VCaP (cell line): Measurements from ENCODE around the gene TMED1.

Source experiments
- H3K27ac ChIP-seq: fragments of 450-650 bp; 2 replicates; pipeline ENCODE4 v1.5.1; 2017
- CTCF ChIP-seq: fragments of 450-650 bp; conservative IDR thresholded peaks from 2 replicates; pipeline ENCODE4 v1.5.1; 2017; ENCODE audit warnings: mild to moderate bottlenecking, moderate library complexity

The TMED1 gene

GRCh38 chr19:10809651-10810285, 26.2 kb downstream of the TMED1 start:
- TF ChIP-seq CTCF = no peak
- no peak overlapping the region for H3K27ac ChIP-seq

GRCh38 chr19:10808937-10809649, 26.9 kb downstream of the TMED1 start:
- no peak overlapping the region for H3K27ac ChIP-seq
- no peak for TF ChIP-seq CTCF

- no peak overlapping the region for H3K27ac ChIP-seq
- no peak for TF ChIP-seq CTCF
Observed at GRCh38 chr19:10805758-10806247, 30.2 kb downstream of the TMED1 start.

GRCh38 chr19:10805065-10805757, 30.8 kb downstream of the TMED1 start:
- no peak overlapping the region for H3K27ac ChIP-seq
- TF ChIP-seq CTCF = no peak

GRCh38 chr19:10803252-10803651, 32.8 kb downstream of the TMED1 start:
- no peak for TF ChIP-seq CTCF
- no peak overlapping the region for H3K27ac ChIP-seq

GRCh38 chr19:10802479-10802878, 33.5 kb downstream of the TMED1 start:
- no peak for TF ChIP-seq CTCF
- no peak overlapping the region for H3K27ac ChIP-seq

- no peak for TF ChIP-seq CTCF
- H3K27ac ChIP-seq = no peak overlapping the region
Observed at GRCh38 chr19:10800488-10800887, 35.5 kb downstream of the TMED1 start.
